GM19193 (cell line): ENCODE measurements around the gene ZNF181.
A peak's percentile ranks its signal among the peaks of the same experiment; 100 is the strongest.

ENCODE experiments used
- POLR2A ChIP-seq: IDR thresholded peaks from 4 replicates; pipeline ENCODE4 v1.6.1; 2011; ENCODE audit not compliant: insufficient read depth, insufficient read length; ENCODE audit errors: extremely low read depth

ZNF181 gene

GRCh38 chr19:34733746-34734536 is at the start of gene ZNF181:
TSS of gene ZNF181 (plus strand) at chr19:34734243. CDS start at chr19:34735038, 795 bp downstream.
- peak; percentile 79 for TF ChIP-seq POLR2A

GRCh38 chr19:34686455-34686854 is 47.6 kb upstream of the ZNF181 start:
- TF ChIP-seq POLR2A: no peak

GRCh38 chr19:34687348-34687747 is 46.7 kb upstream of the ZNF181 start:
- TF ChIP-seq POLR2A: no peak

GRCh38 chr19:34688592-34688991 is 45.5 kb upstream of the ZNF181 start:
- TF ChIP-seq POLR2A: no peak

- no peak for TF ChIP-seq POLR2A
Measured at GRCh38 chr19:34690372-34690771, 43.7 kb upstream of the ZNF181 start.

- no peak for TF ChIP-seq POLR2A
Measured at GRCh38 chr19:34692549-34692948, 41.5 kb upstream of the ZNF181 start.

GRCh38 chr19:34707661-34708060 is 26.4 kb upstream of the ZNF181 start:
- no peak for TF ChIP-seq POLR2A

- TF ChIP-seq POLR2A: no peak
Measured at GRCh38 chr19:34711890-34712289, 22.2 kb upstream of the ZNF181 start.

- TF ChIP-seq POLR2A: no peak
Measured at GRCh38 chr19:34712395-34713261, 21.4 kb upstream of the ZNF181 start.

- TF ChIP-seq POLR2A: no peak
Measured at GRCh38 chr19:34713262-34713637, 20.8 kb upstream of the ZNF181 start.

- TF ChIP-seq POLR2A: no peak
Measured at GRCh38 chr19:34715357-34715756, 18.7 kb upstream of the ZNF181 start.

- no peak for TF ChIP-seq POLR2A
Measured at GRCh38 chr19:34722353-34722752, 11.7 kb upstream of the ZNF181 start.

GRCh38 chr19:34725400-34725799 is 8.6 kb upstream of the ZNF181 start:
- TF ChIP-seq POLR2A: no peak

GRCh38 chr19:34731019-34731829 is 2.8 kb upstream of the ZNF181 start:
- TF ChIP-seq POLR2A: no peak

- TF ChIP-seq POLR2A: no peak
Measured at GRCh38 chr19:34731964-34732363, 2.1 kb upstream of the ZNF181 start.
